Neural cell (in vitro differentiated cells): ENCODE data around the gene TNS1. TPM values are rescaled to one million over a fixed set of nuclear protein-coding genes. Genes with fewer than 3 reads are reported as not detected.

Source experiments
- H2AFZ ChIP-seq: fragments of 200-600, 300-800 bp; sonication (generic), shearing (Covaris generic); 2 replicates; pipeline ENCODE4 v1.6.0; 2014; ENCODE audit warnings: low read depth, mild to moderate bottlenecking, antibody characterized with exemption, low read length, moderate library complexity
- H3F3A ChIP-seq: fragments of 200-600 bp; shearing (Covaris generic); 2 replicates; pipeline ENCODE4 v1.6.1; 2016; ENCODE audit warnings: mild to moderate bottlenecking, moderate library complexity, mixed read lengths, antibody characterized with exemption, low read length; ENCODE audit not compliant: insufficient read depth, poor library complexity, severe bottlenecking
- H3K27ac ChIP-seq: fragments of 200-600, 300-800 bp; sonication (generic), shearing (Covaris generic); 2 replicates; pipeline ENCODE4 v1.5.1; 2014; ENCODE audit warnings: mild to moderate bottlenecking, low read length, moderate library complexity
- H3K27me3 ChIP-seq: fragments of 300-800, 200-600 bp; sonication (generic), shearing (Covaris generic); 2 replicates; pipeline ENCODE4 v1.6.0; 2014; ENCODE audit warnings: mild to moderate bottlenecking, low read depth, low read length, moderate library complexity; ENCODE audit not compliant: insufficient read depth
- H3K36me3 ChIP-seq: fragments of 300-800, 200-600 bp; sonication (generic), shearing (Covaris generic); 2 replicates; pipeline ENCODE4 v1.5.1; 2014; ENCODE audit warnings: mild to moderate bottlenecking, antibody characterized with exemption, low read length, moderate library complexity; ENCODE audit not compliant: insufficient read depth
- H3K4me2 ChIP-seq: fragments of 300-800, 200-600 bp; sonication (generic), shearing (Covaris generic); 2 replicates; pipeline ENCODE4 v1.6.0; 2014; ENCODE audit warnings: mild to moderate bottlenecking, low read length
- H3K4me3 ChIP-seq: fragments of 300-800, 200-600 bp; sonication (generic), shearing (Covaris generic); 2 replicates; pipeline ENCODE4 v1.5.1; 2014; ENCODE audit warnings: mild to moderate bottlenecking, low read length, moderate library complexity
- H3K79me2 ChIP-seq: fragments of 200-600 bp; shearing (Covaris generic); replicated peaks from 2 replicates; pipeline ENCODE4 v1.6.0; 2014; ENCODE audit warnings: mild to moderate bottlenecking, low read length, moderate library complexity; ENCODE audit not compliant: insufficient read depth
- H3K9ac ChIP-seq: fragments of 300-800, 200-600 bp; sonication (generic), shearing (Covaris generic); 2 replicates; pipeline ENCODE4 v1.6.1; 2016; ENCODE audit warnings: mild to moderate bottlenecking, low read length, mixed read lengths
- H3K9me2 ChIP-seq: fragments of 200-600 bp; shearing (Covaris generic); 2 replicates; pipeline ENCODE4 v1.6.1; 2016; ENCODE audit warnings: mild to moderate bottlenecking, low read length, mixed read lengths; ENCODE audit not compliant: insufficient read depth
- H3K9me3 ChIP-seq: fragments of 200-600, 300-800 bp; sonication (generic), shearing (Covaris generic); 2 replicates; pipeline ENCODE4 v1.6.1; 2016; ENCODE audit warnings: mild to moderate bottlenecking, mixed run types, low read length, moderate library complexity, mixed read lengths
- H4K20me1 ChIP-seq: fragments of 200-600 bp; shearing (Covaris generic); 2 replicates; pipeline ENCODE4 v1.6.1; 2016; ENCODE audit warnings: mild to moderate bottlenecking, mixed run types; ENCODE audit not compliant: insufficient read depth
- EP300 ChIP-seq: fragments of 450-650 bp; conservative IDR thresholded peaks from 2 replicates; pipeline ENCODE4 v1.6.1; 2014; ENCODE audit warnings: antibody characterized with exemption, mild to moderate bottlenecking, moderate library complexity; ENCODE audit not compliant: poor library complexity, severe bottlenecking
- EZH2 ChIP-seq: fragments of 200-600, 300-800 bp; shearing (Covaris generic), sonication (generic); IDR thresholded peaks from 2 replicates; pipeline ENCODE4 v1.6.1; 2014; ENCODE audit warnings: antibody characterized with exemption, low read length, borderline replicate concordance, mild to moderate bottlenecking; ENCODE audit not compliant: insufficient read depth, poor library complexity, severe bottlenecking
- MXI1 ChIP-seq: fragments of 450-650 bp; conservative IDR thresholded peaks from 2 replicates; pipeline ENCODE4 v1.6.1; 2014; ENCODE audit warnings: antibody characterized with exemption, mild to moderate bottlenecking; ENCODE audit not compliant: poor library complexity, severe bottlenecking
- POLR2AphosphoS5 ChIP-seq: IDR thresholded peaks from 2 replicates; pipeline ENCODE4 v1.6.1; 2012
- RAD21 ChIP-seq: fragments of 450-650 bp; conservative IDR thresholded peaks from 2 replicates; pipeline ENCODE4 v1.6.1; 2014; ENCODE audit warnings: antibody characterized with exemption, mild to moderate bottlenecking, moderate library complexity
- REST ChIP-seq: IDR thresholded peaks from 2 replicates; pipeline ENCODE4 v1.6.1; 2012; ENCODE audit warnings: borderline replicate concordance
- SMC3 ChIP-seq: fragments of 450-650 bp; conservative IDR thresholded peaks from 2 replicates; pipeline ENCODE4 v1.6.1; 2014; ENCODE audit warnings: antibody characterized with exemption, mild to moderate bottlenecking, moderate library complexity; ENCODE audit not compliant: poor library complexity
- TAF1 ChIP-seq: IDR thresholded peaks from 2 replicates; pipeline ENCODE4 v1.6.1; 2012; ENCODE audit warnings: low read depth
- polyA plus RNA-seq: library from polyadenylated mRNA; depleted of rRNA; stranded (reverse); fragments of >200 nt; gene quantifications from 2 replicates; pipeline ENCODE4 v1.2.3, GENCODE V29; 2014
- TF ChIP-seq, protein P1 (sequence below): fragments of 450-650 bp; IDR thresholded peaks from 2 replicates; pipeline ENCODE4 v1.5.1; 2014; ENCODE audit warnings: antibody characterized with exemption, mild to moderate bottlenecking, moderate library complexity; ENCODE audit not compliant: poor library complexity, severe bottlenecking

TNS1 gene
- polyA plus RNA-seq, 1 donor from 2014 or later, result 1.5 TPM

DNA sequence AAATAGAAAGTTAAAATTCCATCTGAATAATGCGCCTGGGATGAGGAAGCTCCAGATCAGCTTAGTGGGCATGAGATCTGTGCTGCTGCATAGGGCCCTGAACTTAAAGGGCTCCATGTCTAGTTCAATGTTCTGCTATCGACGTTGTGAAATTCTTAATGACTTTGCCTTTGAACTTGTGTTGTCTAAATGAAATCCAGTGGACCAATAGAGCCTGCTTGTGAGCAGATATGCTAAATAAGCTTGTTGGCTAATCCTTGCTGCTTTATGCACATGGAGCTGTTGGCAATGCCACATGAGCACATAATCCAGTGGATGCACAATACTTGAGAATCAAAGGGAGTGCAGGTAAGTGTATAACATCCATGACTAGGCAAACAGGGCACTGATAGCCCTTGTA lies 228.6 kb downstream of the TNS1 start:
- H3F3A ChIP-seq, result no peaks in the 10 kb centered on the region
- no peaks in the 10 kb centered on the region for H3K36me3 ChIP-seq
- TF ChIP-seq EZH2, result no peak
- no peak for TF ChIP-seq SMC3
- TF ChIP-seq POLR2AphosphoS5, result no peak
- TF ChIP-seq, protein P1, sequence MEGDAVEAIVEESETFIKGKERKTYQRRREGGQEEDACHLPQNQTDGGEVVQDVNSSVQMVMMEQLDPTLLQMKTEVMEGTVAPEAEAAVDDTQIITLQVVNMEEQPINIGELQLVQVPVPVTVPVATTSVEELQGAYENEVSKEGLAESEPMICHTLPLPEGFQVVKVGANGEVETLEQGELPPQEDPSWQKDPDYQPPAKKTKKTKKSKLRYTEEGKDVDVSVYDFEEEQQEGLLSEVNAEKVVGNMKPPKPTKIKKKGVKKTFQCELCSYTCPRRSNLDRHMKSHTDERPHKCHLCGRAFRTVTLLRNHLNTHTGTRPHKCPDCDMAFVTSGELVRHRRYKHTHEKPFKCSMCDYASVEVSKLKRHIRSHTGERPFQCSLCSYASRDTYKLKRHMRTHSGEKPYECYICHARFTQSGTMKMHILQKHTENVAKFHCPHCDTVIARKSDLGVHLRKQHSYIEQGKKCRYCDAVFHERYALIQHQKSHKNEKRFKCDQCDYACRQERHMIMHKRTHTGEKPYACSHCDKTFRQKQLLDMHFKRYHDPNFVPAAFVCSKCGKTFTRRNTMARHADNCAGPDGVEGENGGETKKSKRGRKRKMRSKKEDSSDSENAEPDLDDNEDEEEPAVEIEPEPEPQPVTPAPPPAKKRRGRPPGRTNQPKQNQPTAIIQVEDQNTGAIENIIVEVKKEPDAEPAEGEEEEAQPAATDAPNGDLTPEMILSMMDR, result no peak
- TF ChIP-seq RAD21, result no peak
- TF ChIP-seq REST, result no peak
- TF ChIP-seq EP300, result no peak
- TF ChIP-seq MXI1, result no peak
- TF ChIP-seq TAF1, result no peak
- H3K27ac ChIP-seq, result no peak overlapping the region
- no peaks in the 10 kb centered on the region for H3K9me3 ChIP-seq
- H3K27me3 ChIP-seq, result no peaks in the 10 kb centered on the region
- no peak overlapping the region for H3K9ac ChIP-seq
- no peak overlapping the region for H3K4me2 ChIP-seq
- H3K9me2 ChIP-seq, result no peaks in the 10 kb centered on the region
- H2AFZ ChIP-seq, result no peak overlapping the region
- no peaks in the 10 kb centered on the region for H3K79me2 ChIP-seq
- no peaks in the 10 kb centered on the region for H4K20me1 ChIP-seq
- no peak overlapping the region for H3K4me3 ChIP-seq

DNA sequence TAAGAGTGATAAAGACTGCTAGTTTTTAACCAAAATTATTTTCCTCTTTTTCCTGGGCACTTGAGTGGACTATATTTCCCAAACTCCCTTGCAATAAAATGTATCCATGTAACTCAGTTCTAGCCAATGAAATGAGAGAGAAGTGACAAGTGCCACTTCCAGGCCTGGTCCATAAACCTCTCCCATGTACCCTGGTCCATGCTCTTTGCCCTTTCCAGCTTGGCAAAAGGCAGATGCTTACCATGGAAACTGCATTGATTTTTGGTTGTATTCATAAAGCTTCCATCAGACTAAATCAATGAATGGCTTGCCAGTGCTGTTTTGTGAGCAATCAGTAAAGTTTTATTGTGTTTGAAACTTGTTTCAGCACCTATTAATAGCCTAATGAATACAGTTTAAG lies 229.3 kb downstream of the TNS1 start:
- Histone ChIP-seq H3F3A (no peaks in the 10 kb centered on the region), H3K4me2 (no peak overlapping the region), H3K27ac (no peak overlapping the region), H4K20me1 (no peaks in the 10 kb centered on the region), H3K4me3 (no peak overlapping the region), H3K79me2 (no peaks in the 10 kb centered on the region), H3K36me3 (no peaks in the 10 kb centered on the region), H3K9ac (no peak overlapping the region), H2AFZ (no peak overlapping the region), H3K27me3 (no peaks in the 10 kb centered on the region), H3K9me2 (no peaks in the 10 kb centered on the region), H3K9me3 (no peaks in the 10 kb centered on the region)
- no peak for TF ChIP-seq TAF1
- no peak for TF ChIP-seq POLR2AphosphoS5
- no peak for TF ChIP-seq RAD21
- TF ChIP-seq MXI1, result no peak
- no peak for TF ChIP-seq EP300
- no peak for TF ChIP-seq SMC3
- TF ChIP-seq, protein P1, result no peak
- no peak for TF ChIP-seq REST
- no peak for TF ChIP-seq EZH2
